ENCODE results near the gene SYT9.

- TF ChIP-seq EZH2 (IDR thresholded peaks at IDR 0.05; ENCODE audit: borderline replicate concordance, insufficient read depth, low read depth, low read length, poor library complexity, severe bottlenecking) (no peak), CTCF (IDR thresholded peaks at IDR 0.05) (no peak)
These were observed 162.5 kb downstream of the SYT9 start for GRCh38 chr11:7413961-7414915.

All from B cell (primary cell).